Forelimb muscle (tissue), 1 donor: Measurements from ENCODE around the gene OR2Z1. TPM values are rescaled to one million over a fixed set of nuclear protein-coding genes. Genes with fewer than 3 reads are reported as not detected.

Source experiments
- DNase-seq: peaks from one replicate; pipeline ENCODE4 v3.0.0-alpha.2; 2013; ENCODE audit warnings: low read depth
- polyA plus RNA-seq: library from polyadenylated mRNA; unstranded; fragments of 120-200 nt; gene quantifications from one replicate; pipeline ENCODE4 v1.2.1, GENCODE V29; 2013; ENCODE audit not compliant: insufficient read length

Gene OR2Z1
- not detected for polyA plus RNA-seq

GRCh38 chr19:8721334-8721733 is at the start of gene OR2Z1:
Gene OR2Z1 (plus strand): TSS chr19:8721634. CDS start chr19:8731029, 9,395 bp downstream.
- no peak for DNase-seq

GRCh38 chr19:8673276-8673891 is 48.0 kb upstream of the OR2Z1 start:
- no peak for DNase-seq

- no peak for DNase-seq
Measured at GRCh38 chr19:8675066-8675465, 46.4 kb upstream of the OR2Z1 start.

GRCh38 chr19:8678244-8678807 is 43.1 kb upstream of the OR2Z1 start:
- no peak for DNase-seq

GRCh38 chr19:8680676-8681344 is 40.6 kb upstream of the OR2Z1 start:
- DNase-seq, result no peak

- DNase-seq, result no peak
Measured at GRCh38 chr19:8681345-8682029, 39.9 kb upstream of the OR2Z1 start.

GRCh38 chr19:8682472-8682871 is 39.0 kb upstream of the OR2Z1 start:
- DNase-seq, result no peak

GRCh38 chr19:8682931-8683330 is 38.5 kb upstream of the OR2Z1 start:
- no peak for DNase-seq

- DNase-seq, result no peak
Measured at GRCh38 chr19:8684001-8684902, 37.2 kb upstream of the OR2Z1 start.

- DNase-seq, result no peak
Measured at GRCh38 chr19:8686549-8686948, 34.9 kb upstream of the OR2Z1 start.

GRCh38 chr19:8688930-8689329 is 32.5 kb upstream of the OR2Z1 start:
- no peak for DNase-seq

- DNase-seq, result no peak
Measured at GRCh38 chr19:8690753-8691539, 30.5 kb upstream of the OR2Z1 start.

GRCh38 chr19:8695501-8695900 is 25.9 kb upstream of the OR2Z1 start:
- no peak for DNase-seq

GRCh38 chr19:8695911-8696310 is 25.5 kb upstream of the OR2Z1 start:
- no peak for DNase-seq

GRCh38 chr19:8696993-8697392 is 24.4 kb upstream of the OR2Z1 start:
- DNase-seq, result no peak

- no peak for DNase-seq
Measured at GRCh38 chr19:8697671-8698432, 23.6 kb upstream of the OR2Z1 start.

GRCh38 chr19:8698433-8699063 is 22.9 kb upstream of the OR2Z1 start, which contains the start of gene ACTL9:
Gene ACTL9 (minus strand): TSS chr19:8698795. CDS start chr19:8698701, 94 bp downstream.
- no peak for DNase-seq

GRCh38 chr19:8699908-8700307 is 21.5 kb upstream of the OR2Z1 start:
- DNase-seq, result no peak

- no peak for DNase-seq
Measured at GRCh38 chr19:8700956-8701355, 20.5 kb upstream of the OR2Z1 start.
